Parathyroid adenoma (tissue), 2 donors: ENCODE data around the gene RFNG.

Experiments
- H2AFZ ChIP-seq: fragments of 300-600 bp; sonication (generic); one replicate; pipeline ENCODE4 v1.7.0; 2017; ENCODE audit warnings: antibody characterized with exemption, mild to moderate bottlenecking
- H3K27ac ChIP-seq: fragments of 300-600 bp; sonication (generic); one replicate; pipeline ENCODE4 v1.7.0; 2017
- H3K27me3 ChIP-seq: fragments of 300-600 bp; sonication (generic); one replicate; pipeline ENCODE4 v1.7.0; 2017; ENCODE audit warnings: low read length; ENCODE audit not compliant: control insufficient read depth, insufficient read depth
- H3K36me3 ChIP-seq: fragments of 300-600 bp; sonication (generic); one replicate; pipeline ENCODE4 v1.7.0; 2017; ENCODE audit warnings: low read length; ENCODE audit not compliant: control insufficient read depth, insufficient read depth
- H3K4me1 ChIP-seq: fragments of 300-600 bp; sonication (generic); one replicate; pipeline ENCODE4 v1.7.0; 2017; ENCODE audit warnings: control low read depth
- H3K4me2 ChIP-seq: fragments of 300-600 bp; sonication (generic); one replicate; pipeline ENCODE4 v1.7.0; 2017; ENCODE audit warnings: low read length
- H3K4me3 ChIP-seq: fragments of 300-600 bp; sonication (generic); one replicate; pipeline ENCODE4 v1.7.0; 2017; ENCODE audit warnings: low read depth, low read length
- H3K79me2 ChIP-seq: fragments of 300-600 bp; sonication (generic); one replicate; pipeline ENCODE4 v1.7.0; 2017; ENCODE audit warnings: control low read depth
- H3K9ac ChIP-seq: fragments of 300-600 bp; sonication (generic); one replicate; pipeline ENCODE4 v1.7.0; 2017; ENCODE audit warnings: mild to moderate bottlenecking
- H3K9me3 ChIP-seq: fragments of 300-600 bp; sonication (generic); one replicate; pipeline ENCODE4 v1.7.0; 2017; ENCODE audit warnings: low read length; ENCODE audit not compliant: control insufficient read depth
- TF ChIP-seq, protein P1 (sequence below): fragments of 300-600 bp; sonication (generic); IDR thresholded peaks from one replicate; pipeline ENCODE4 v1.7.0; 2017; ENCODE audit warnings: antibody characterized with exemption, mild to moderate bottlenecking
- donor health status: primary hyperparathyroidism.

Gene RFNG

DNA sequence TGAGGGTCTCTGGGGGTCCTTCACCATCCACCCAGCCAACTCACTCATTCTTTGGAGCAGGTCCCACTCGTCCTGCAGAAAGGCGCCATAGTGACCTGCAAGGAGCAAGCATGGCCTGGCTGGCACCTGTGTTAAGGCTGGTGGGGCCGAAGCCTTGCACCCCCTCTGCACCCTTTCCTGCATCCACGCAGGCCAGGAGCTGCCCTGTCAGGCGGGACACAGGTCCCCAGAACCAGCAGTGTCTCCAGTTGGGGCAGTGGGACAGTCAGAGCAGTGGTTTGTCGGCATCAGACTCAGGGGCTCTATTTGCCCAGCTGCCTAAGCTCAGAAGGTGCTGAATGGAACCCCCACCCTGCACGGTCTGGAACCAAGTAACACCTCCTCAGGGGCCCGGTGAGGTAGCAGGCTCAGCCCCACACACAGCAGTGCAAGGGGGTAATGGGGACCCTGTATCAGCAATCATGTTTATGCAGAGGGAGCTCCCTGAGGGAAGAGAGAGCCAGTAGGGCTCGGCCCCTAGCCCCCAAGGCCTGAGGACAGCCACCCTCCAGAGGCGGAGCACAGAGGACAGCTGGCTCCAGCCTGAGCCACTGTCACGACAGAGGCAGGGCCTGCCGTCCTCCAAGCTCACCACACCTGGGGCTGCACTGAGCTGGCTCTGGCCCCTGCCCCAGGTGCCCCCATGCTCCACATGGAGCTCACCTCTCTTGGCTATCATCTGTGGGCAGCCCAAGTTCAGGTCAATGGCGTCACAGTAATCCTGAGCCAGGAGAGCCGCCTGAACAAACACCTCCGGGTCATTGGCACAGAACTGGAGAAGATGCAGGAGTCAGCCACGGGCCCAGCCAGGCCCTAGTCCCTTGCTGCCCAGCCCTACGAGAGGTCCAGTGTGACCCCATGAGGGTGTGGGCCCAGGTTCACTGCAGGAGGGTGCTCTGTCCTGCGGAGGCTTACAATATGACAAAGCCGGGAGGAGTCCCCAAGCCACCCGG is 12.1 kb upstream of the RFNG start:
- Histone ChIP-seq H3K4me2 (peak overlapping the region; percentile 91), H3K36me3 (no peaks in the 10 kb centered on the region), H3K4me1 (peaks cover 13% of the 10 kb centered on the region), H3K4me3 (no peak overlapping the region), H3K79me2 (no peaks in the 10 kb centered on the region), H3K27ac (no peak overlapping the region), H3K9ac (no peak overlapping the region), H3K27me3 (no peaks in the 10 kb centered on the region), H2AFZ (no peak overlapping the region), H3K9me3 (no peaks in the 10 kb centered on the region)
- TF ChIP-seq, protein P1, sequence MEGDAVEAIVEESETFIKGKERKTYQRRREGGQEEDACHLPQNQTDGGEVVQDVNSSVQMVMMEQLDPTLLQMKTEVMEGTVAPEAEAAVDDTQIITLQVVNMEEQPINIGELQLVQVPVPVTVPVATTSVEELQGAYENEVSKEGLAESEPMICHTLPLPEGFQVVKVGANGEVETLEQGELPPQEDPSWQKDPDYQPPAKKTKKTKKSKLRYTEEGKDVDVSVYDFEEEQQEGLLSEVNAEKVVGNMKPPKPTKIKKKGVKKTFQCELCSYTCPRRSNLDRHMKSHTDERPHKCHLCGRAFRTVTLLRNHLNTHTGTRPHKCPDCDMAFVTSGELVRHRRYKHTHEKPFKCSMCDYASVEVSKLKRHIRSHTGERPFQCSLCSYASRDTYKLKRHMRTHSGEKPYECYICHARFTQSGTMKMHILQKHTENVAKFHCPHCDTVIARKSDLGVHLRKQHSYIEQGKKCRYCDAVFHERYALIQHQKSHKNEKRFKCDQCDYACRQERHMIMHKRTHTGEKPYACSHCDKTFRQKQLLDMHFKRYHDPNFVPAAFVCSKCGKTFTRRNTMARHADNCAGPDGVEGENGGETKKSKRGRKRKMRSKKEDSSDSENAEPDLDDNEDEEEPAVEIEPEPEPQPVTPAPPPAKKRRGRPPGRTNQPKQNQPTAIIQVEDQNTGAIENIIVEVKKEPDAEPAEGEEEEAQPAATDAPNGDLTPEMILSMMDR, result no peak

DNA sequence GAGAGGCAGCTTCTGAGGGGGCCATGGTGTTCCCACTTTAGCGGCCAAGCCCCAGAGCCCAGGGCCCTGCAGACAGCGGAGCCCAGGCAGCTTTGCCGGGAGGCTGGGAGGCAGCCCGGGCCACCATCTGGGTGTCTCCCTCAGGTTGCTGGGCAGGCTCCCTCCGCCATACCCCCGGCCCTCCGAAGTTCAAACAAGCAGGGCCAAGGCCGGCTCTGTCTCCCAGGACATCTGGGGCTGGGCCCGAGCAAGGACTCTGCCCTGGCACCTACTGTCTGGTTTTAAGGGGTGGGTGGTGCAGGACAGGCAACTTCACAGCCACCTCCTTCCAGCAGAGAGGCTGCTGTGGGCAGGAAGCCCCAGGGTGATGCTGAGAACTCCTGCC is 11.4 kb upstream of the RFNG start:
- H3K9me3 ChIP-seq, result no peaks in the 10 kb centered on the region
- TF ChIP-seq, protein P1, result no peak
- peaks cover 13% of the 10 kb centered on the region for H3K4me1 ChIP-seq
- no peak overlapping the region for H3K9ac ChIP-seq
- no peak overlapping the region for H3K27ac ChIP-seq
- H3K4me2 ChIP-seq, result no peak overlapping the region
- H2AFZ ChIP-seq, result no peak overlapping the region
- no peak overlapping the region for H3K4me3 ChIP-seq
- no peaks in the 10 kb centered on the region for H3K79me2 ChIP-seq
- no peaks in the 10 kb centered on the region for H3K36me3 ChIP-seq
- H3K27me3 ChIP-seq, result no peaks in the 10 kb centered on the region

DNA sequence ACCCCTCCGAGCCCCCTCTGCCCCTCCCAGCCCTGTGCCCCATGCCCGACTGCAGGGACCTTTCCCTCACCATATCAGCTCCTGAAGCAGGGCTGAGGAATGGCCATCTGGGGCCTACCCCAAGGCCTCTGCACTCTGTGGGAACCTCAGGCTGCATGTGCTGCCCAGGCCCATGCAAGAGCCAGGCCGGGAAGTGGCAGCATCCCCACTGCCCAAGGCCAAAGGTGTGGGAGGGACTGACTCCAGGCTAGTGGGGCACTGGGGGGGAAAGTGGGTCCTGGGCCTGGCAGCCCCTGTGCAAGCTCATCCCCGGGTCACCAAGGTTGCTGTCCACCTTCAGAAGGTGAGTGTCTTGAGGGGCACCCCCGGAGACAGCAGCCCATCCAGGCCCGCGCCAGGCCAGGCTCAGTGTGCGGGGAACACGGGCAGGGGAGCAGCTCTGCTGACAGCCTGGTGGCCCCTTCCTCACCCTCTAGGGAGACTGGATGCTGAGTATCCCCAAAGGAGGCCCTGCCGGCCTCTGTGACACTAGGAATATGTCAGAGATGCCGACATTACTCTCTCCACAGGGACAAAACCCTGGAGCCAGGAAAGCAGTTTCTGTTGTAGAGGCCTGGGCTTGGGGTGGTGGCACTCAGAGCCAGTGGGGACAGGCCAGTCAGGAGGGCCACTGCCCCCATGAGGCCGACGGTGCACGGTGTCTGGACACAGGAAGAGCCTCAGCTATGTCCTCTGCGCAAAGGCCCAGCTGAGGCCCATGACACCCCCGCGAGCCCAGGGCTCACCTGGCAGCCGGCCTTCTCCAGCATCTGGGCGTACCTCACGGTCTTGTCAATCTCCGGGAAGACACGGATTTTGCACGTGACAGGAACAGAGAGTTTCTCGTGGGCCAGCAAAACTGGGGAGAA is 10.7 kb upstream of the RFNG start:
- no peaks in the 10 kb centered on the region for H3K79me2 ChIP-seq
- no peak overlapping the region for H3K4me3 ChIP-seq

DNA sequence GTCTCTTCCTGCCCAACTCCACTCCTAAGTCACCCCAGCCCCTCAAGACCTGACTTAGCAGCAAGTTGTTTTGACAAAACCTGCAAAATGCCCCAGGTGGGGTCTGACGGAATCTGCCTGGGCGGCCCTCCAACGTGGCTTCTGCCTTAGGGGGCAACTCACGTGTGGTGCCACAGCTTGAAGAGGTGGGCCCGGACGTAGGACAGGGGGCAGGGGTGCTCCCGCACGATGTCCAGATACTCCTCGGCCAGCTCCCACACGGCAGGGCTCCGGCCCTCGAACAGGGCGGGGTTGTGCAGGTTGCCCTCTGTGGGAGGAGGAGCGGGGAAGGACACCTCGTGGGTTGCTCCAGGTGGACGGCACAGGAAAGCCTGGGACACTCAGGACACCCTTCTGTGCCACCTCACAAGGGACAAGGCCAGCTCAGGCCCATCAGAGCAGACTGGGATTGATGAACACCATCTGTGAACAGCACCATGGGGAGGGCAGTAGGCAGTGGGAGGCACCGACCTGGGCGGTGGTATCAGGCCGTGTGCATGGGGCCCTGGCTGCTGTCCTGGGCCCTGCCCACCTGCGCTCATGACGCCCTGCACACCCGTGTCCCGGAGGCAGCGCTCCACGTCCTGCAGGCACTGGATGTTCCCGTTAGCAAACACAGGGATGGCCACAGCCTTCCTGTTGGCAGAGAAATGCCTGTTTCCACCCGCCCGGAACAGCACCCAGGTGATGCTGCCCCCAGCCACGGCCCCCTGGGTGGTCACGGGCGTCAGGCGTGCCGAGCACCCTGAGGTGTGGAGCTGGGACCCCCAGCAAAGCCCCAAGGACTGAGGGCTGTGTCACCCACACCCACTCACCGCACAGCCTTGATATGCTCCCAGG is 9.7 kb upstream of the RFNG start:
- no peaks in the 10 kb centered on the region for H3K27me3 ChIP-seq
- H3K4me2 ChIP-seq, result no peak overlapping the region
- H3K4me1 ChIP-seq, result peaks cover 10% of the 10 kb centered on the region
- H3K36me3 ChIP-seq, result no peaks in the 10 kb centered on the region
- no peak overlapping the region for H2AFZ ChIP-seq
- H3K79me2 ChIP-seq, result no peaks in the 10 kb centered on the region
- H3K9ac ChIP-seq, result no peak overlapping the region
- no peaks in the 10 kb centered on the region for H3K9me3 ChIP-seq
- TF ChIP-seq, protein P1, result no peak
- H3K4me3 ChIP-seq, result no peak overlapping the region
- no peak overlapping the region for H3K27ac ChIP-seq

More for the DNA sequence above, 10.7 kb upstream of the RFNG start:
- Histone ChIP-seq H3K36me3 (no peaks in the 10 kb centered on the region), H3K4me2 (no peak overlapping the region), H3K9ac (no peak overlapping the region), H3K4me1 (peaks cover 13% of the 10 kb centered on the region), H3K27me3 (no peaks in the 10 kb centered on the region), H2AFZ (no peak overlapping the region), H3K9me3 (no peaks in the 10 kb centered on the region), H3K27ac (no peak overlapping the region)
- TF ChIP-seq, protein P1, result no peak
